HepG2 (cell line): Measurements from ENCODE around the gene ONECUT3. TPM values are rescaled to one million over a fixed set of nuclear protein-coding genes. Genes with fewer than 3 reads are reported as not detected.

ENCODE experiments used
- JUND ChIP-seq: sonication (generic); formaldehyde crosslinking; IDR thresholded peaks from 2 replicates; pipeline ENCODE4 v1.8.0; 2022; ENCODE audit warnings: mild to moderate bottlenecking, missing genetic modification reagents
- SKI ChIP-seq: fragments of 450-650 bp; IDR thresholded peaks from one replicate; pipeline ENCODE4 v1.6.1; 2018; ENCODE audit warnings: mild to moderate bottlenecking; ENCODE audit not compliant: partially characterized antibody
- ZNF337 ChIP-seq: sonication (generic); formaldehyde crosslinking; IDR thresholded peaks from 2 replicates; pipeline ENCODE4 v1.5.1; 2020; ENCODE audit warnings: missing genetic modification reagents, low read depth, mild to moderate bottlenecking, borderline replicate concordance
- polyA plus RNA-seq, 8 experiments: library from polyadenylated mRNA; depleted of rRNA in 3 of 8; stranded (reverse) in 7 of 8; unstranded in 1 of 8; fragments of >200 nt; fragmentation: Illumina TruSeq in 4 of 8; extraction: Trizol in 4 of 8; gene quantifications; 2 replicates each; pipeline versions ENCODE4 v1.2.1 to v1.2.3, GENCODE V29; 2011 to 2016; ENCODE audit warnings: low read depth in 4 of 8, missing spikeins in 1 of 8, mixed read lengths in 1 of 8; ENCODE audit not compliant: insufficient read depth in 1 of 8
- total RNA-seq, 5 experiments: library from RNA; depleted of rRNA; stranded (reverse); fragments of >200 nt; fragmentation: Illumina TruSeq; extraction: Trizol; gene quantifications; 2 replicates each; pipeline ENCODE4 v1.2.3, GENCODE V29; 2016; ENCODE audit warnings: low read depth in 1 of 5
- TF ChIP-seq, protein P1 (sequence below): sonication (generic); formaldehyde crosslinking; IDR thresholded peaks from 2 replicates; pipeline ENCODE4 v1.9.0; 2021; ENCODE audit warnings: mild to moderate bottlenecking, missing genetic modification reagents
- TF ChIP-seq, protein P2 (sequence below): sonication (generic); formaldehyde crosslinking; IDR thresholded peaks from 2 replicates; pipeline ENCODE4 v1.4.0; 2020; ENCODE audit warnings: mild to moderate bottlenecking, low read depth, missing genetic modification reagents

Gene ONECUT3
- total and polyA plus RNA-seq, 2 of the 13 experiments (the other 11 are each of a cell fraction or from before 2014, with no cell fraction given), result under 0.01 TPM; not detected in 1

DNA sequence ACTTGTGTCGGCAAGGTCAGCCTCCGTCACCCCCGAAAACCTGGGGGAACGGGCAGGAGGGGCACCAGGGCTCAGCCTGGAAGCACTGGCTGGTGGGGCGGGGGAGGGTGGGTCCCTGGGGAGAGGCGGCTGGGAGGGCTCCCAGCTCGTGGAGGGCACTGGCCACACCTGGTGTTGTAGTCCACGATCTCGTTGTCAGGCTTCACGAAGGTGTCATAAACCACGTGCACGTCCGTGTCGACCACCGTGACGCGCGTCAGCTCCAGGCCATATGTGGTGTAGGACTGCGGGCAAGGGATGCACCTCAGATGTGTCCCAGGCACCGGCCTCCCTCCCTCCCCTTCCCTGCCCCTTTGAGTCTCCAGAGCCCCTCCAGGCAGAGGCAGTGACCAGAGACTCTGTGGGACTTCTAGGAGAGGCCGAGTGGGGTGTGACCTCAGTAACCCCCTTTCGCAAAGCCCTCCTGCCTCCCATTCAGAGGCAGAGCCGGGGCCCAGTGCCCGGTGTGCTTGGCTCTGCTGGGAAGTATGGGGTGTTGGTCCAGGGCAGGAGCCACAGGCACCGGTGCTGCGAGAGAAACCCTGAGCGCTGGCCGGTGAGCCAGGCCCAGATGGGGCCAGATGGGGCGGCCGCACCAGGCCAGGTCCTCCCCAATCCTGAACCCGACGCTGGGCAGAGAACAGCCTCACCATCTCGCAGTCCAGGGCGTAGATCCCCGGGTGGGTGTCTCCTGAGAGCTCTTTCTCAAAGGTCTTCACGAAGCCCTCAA lies 63.4 kb downstream of the ONECUT3 start (continued):
- TF ChIP-seq, protein P1, sequence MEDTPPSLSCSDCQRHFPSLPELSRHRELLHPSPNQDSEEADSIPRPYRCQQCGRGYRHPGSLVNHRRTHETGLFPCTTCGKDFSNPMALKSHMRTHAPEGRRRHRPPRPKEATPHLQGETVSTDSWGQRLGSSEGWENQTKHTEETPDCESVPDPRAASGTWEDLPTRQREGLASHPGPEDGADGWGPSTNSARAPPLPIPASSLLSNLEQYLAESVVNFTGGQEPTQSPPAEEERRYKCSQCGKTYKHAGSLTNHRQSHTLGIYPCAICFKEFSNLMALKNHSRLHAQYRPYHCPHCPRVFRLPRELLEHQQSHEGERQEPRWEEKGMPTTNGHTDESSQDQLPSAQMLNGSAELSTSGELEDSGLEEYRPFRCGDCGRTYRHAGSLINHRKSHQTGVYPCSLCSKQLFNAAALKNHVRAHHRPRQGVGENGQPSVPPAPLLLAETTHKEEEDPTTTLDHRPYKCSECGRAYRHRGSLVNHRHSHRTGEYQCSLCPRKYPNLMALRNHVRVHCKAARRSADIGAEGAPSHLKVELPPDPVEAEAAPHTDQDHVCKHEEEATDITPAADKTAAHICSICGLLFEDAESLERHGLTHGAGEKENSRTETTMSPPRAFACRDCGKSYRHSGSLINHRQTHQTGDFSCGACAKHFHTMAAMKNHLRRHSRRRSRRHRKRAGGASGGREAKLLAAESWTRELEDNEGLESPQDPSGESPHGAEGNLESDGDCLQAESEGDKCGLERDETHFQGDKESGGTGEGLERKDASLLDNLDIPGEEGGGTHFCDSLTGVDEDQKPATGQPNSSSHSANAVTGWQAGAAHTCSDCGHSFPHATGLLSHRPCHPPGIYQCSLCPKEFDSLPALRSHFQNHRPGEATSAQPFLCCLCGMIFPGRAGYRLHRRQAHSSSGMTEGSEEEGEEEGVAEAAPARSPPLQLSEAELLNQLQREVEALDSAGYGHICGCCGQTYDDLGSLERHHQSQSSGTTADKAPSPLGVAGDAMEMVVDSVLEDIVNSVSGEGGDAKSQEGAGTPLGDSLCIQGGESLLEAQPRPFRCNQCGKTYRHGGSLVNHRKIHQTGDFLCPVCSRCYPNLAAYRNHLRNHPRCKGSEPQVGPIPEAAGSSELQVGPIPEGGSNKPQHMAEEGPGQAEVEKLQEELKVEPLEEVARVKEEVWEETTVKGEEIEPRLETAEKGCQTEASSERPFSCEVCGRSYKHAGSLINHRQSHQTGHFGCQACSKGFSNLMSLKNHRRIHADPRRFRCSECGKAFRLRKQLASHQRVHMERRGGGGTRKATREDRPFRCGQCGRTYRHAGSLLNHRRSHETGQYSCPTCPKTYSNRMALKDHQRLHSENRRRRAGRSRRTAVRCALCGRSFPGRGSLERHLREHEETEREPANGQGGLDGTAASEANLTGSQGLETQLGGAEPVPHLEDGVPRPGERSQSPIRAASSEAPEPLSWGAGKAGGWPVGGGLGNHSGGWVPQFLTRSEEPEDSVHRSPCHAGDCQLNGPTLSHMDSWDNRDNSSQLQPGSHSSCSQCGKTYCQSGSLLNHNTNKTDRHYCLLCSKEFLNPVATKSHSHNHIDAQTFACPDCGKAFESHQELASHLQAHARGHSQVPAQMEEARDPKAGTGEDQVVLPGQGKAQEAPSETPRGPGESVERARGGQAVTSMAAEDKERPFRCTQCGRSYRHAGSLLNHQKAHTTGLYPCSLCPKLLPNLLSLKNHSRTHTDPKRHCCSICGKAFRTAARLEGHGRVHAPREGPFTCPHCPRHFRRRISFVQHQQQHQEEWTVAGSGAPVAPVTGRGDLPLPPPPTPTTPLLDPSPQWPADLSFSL (CRISPR knock-in tag), result no peak
- TF ChIP-seq SKI (no peak), JUND (CRISPR knock-in tag) (no peak), ZNF337 (CRISPR knock-in tag) (no peak)
- TF ChIP-seq, protein P2, sequence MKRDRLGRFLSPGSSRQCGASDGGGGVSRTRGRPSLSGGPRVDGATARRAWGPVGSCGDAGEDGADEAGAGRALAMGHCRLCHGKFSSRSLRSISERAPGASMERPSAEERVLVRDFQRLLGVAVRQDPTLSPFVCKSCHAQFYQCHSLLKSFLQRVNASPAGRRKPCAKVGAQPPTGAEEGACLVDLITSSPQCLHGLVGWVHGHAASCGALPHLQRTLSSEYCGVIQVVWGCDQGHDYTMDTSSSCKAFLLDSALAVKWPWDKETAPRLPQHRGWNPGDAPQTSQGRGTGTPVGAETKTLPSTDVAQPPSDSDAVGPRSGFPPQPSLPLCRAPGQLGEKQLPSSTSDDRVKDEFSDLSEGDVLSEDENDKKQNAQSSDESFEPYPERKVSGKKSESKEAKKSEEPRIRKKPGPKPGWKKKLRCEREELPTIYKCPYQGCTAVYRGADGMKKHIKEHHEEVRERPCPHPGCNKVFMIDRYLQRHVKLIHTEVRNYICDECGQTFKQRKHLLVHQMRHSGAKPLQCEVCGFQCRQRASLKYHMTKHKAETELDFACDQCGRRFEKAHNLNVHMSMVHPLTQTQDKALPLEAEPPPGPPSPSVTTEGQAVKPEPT (CRISPR knock-in tag), result no peak
